ENCODE data around the gene TSC1. TPM values are rescaled to one million over a fixed set of nuclear protein-coding genes. Genes with fewer than 3 reads are reported as not detected.
"Not testable (repeated sequence)": the region's sequence is repeated elsewhere in the genome, so short reads cannot be mapped to it uniquely, and the experiment has no call there.

TSC1 gene
- total RNA-seq, 1 experiment from 2014 or later, result 59.2 TPM

- H3K9ac ChIP-seq (ENCODE audit: low read length), result peak overlapping the region; percentile 28
- H3K9me2 ChIP-seq (replicated peaks; ENCODE audit: insufficient read depth, low read length), result no peaks in the 10 kb centered on the region
- H3K27me3 ChIP-seq (ENCODE audit: low read length), result no peaks in the 10 kb centered on the region
- no peaks in the 10 kb centered on the region for H3K9me3 ChIP-seq (ENCODE audit: low read length)
- no peak overlapping the region for H3K27ac ChIP-seq (ENCODE audit: low read length)
- H3K4me3 ChIP-seq (ENCODE audit: low read length), result peak overlapping the region; percentile 34
- H4K20me1 ChIP-seq (ENCODE audit: insufficient read depth, low read depth, low read length), result no peaks in the 10 kb centered on the region
- H3K4me1 ChIP-seq (ENCODE audit: low read length), result peaks cover 20% of the 10 kb centered on the region
- DNase-seq, result peak; percentile 67
- H3K36me3 ChIP-seq (ENCODE audit: insufficient read depth, low read length), result no peaks in the 10 kb centered on the region
- peak overlapping the region; percentile 33; the same call in 1 of the 2 replicates for H2AFZ ChIP-seq (ENCODE audit: low read length)
- no peaks in the 10 kb centered on the region for H3K79me2 ChIP-seq (ENCODE audit: low read length)
- peak overlapping the region; percentile 64 for H3K4me2 ChIP-seq (ENCODE audit: low read depth, low read length, poor library complexity, severe bottlenecking)
Observed at GRCh38 chr9:132970324-132971062, 26.1 kb upstream of the TSC1 start.

- Histone ChIP-seq H3K27me3 (ENCODE audit: low read length) (no peaks in the 10 kb centered on the region), H3K9me2 (replicated peaks; ENCODE audit: insufficient read depth, low read length) (no peaks in the 10 kb centered on the region), H3K9me3 (ENCODE audit: low read length) (no peaks in the 10 kb centered on the region), H3K36me3 (ENCODE audit: insufficient read depth, low read length) (no peaks in the 10 kb centered on the region), H3K4me1 (ENCODE audit: low read length) (peaks cover 20% of the 10 kb centered on the region), H4K20me1 (ENCODE audit: insufficient read depth, low read depth, low read length) (no peaks in the 10 kb centered on the region), H3K79me2 (ENCODE audit: low read length) (no peaks in the 10 kb centered on the region), H3K9ac (ENCODE audit: low read length) (peak overlapping the region; percentile 28), H3K27ac (ENCODE audit: low read length) (no peak overlapping the region), H2AFZ (ENCODE audit: low read length) (peak overlapping the region; percentile 33; the same call in 1 of the 2 replicates), H3K4me3 (ENCODE audit: low read length) (peak overlapping the region; percentile 34), H3K4me2 (ENCODE audit: low read depth, low read length, poor library complexity, severe bottlenecking) (peak overlapping the region; percentile 64)
- DNase-seq, result peak; percentile 58
Observed at GRCh38 chr9:132969783-132970182, 25.4 kb upstream of the TSC1 start.

GRCh38 chr9:132967908-132968307, 23.5 kb upstream of the TSC1 start:
- H3K4me1 ChIP-seq (ENCODE audit: low read length), result peaks cover 20% of the 10 kb centered on the region
- H3K36me3 ChIP-seq (ENCODE audit: insufficient read depth, low read length); H4K20me1 ChIP-seq (ENCODE audit: insufficient read depth, low read depth, low read length); H3K4me2 ChIP-seq (ENCODE audit: low read depth, low read length, poor library complexity, severe bottlenecking); DNase-seq; H3K4me3 ChIP-seq (ENCODE audit: low read length); H2AFZ ChIP-seq (ENCODE audit: low read length); H3K9me3 ChIP-seq (ENCODE audit: low read length); H3K27me3 ChIP-seq (ENCODE audit: low read length); H3K79me2 ChIP-seq (ENCODE audit: low read length); H3K27ac ChIP-seq (ENCODE audit: low read length); H3K9me2 ChIP-seq (replicated peaks; ENCODE audit: insufficient read depth, low read length); H3K9ac ChIP-seq (ENCODE audit: low read length): not testable (repeated sequence)

- Histone ChIP-seq H3K9ac (ENCODE audit: low read length) (no peak overlapping the region), H3K4me3 (ENCODE audit: low read length) (no peak overlapping the region), H3K4me2 (ENCODE audit: low read depth, low read length, poor library complexity, severe bottlenecking) (no peak overlapping the region), H3K27ac (ENCODE audit: low read length) (no peak overlapping the region), H3K9me2 (replicated peaks; ENCODE audit: insufficient read depth, low read length) (no peaks in the 10 kb centered on the region), H3K27me3 (ENCODE audit: low read length) (no peaks in the 10 kb centered on the region), H2AFZ (ENCODE audit: low read length) (no peak overlapping the region), H3K36me3 (ENCODE audit: insufficient read depth, low read length) (no peaks in the 10 kb centered on the region), H3K79me2 (ENCODE audit: low read length) (no peaks in the 10 kb centered on the region), H4K20me1 (ENCODE audit: insufficient read depth, low read depth, low read length) (no peaks in the 10 kb centered on the region), H3K4me1 (ENCODE audit: low read length) (peaks cover 12% of the 10 kb centered on the region), H3K9me3 (ENCODE audit: low read length) (no peaks in the 10 kb centered on the region)
- DNase-seq, result no peak
Observed at GRCh38 chr9:132965478-132965877, 21.1 kb upstream of the TSC1 start.

GRCh38 chr9:132961002-132961401, 16.6 kb upstream of the TSC1 start:
- no peaks in the 10 kb centered on the region for H3K27me3 ChIP-seq (ENCODE audit: low read length)
- H3K9me2 ChIP-seq (replicated peaks; ENCODE audit: insufficient read depth, low read length), result no peaks in the 10 kb centered on the region
- no peak overlapping the region for H3K4me3 ChIP-seq (ENCODE audit: low read length)
- no peaks in the 10 kb centered on the region for H3K4me1 ChIP-seq (ENCODE audit: low read length)
- H3K4me2 ChIP-seq (ENCODE audit: low read depth, low read length, poor library complexity, severe bottlenecking), result no peak overlapping the region
- H3K27ac ChIP-seq (ENCODE audit: low read length), result no peak overlapping the region
- no peaks in the 10 kb centered on the region for H3K36me3 ChIP-seq (ENCODE audit: insufficient read depth, low read length)
- no peak overlapping the region for H3K9ac ChIP-seq (ENCODE audit: low read length)
- no peaks in the 10 kb centered on the region for H3K79me2 ChIP-seq (ENCODE audit: low read length)
- no peak overlapping the region for H2AFZ ChIP-seq (ENCODE audit: low read length)
- H3K9me3 ChIP-seq (ENCODE audit: low read length), result no peaks in the 10 kb centered on the region
- no peak for DNase-seq
- no peaks in the 10 kb centered on the region for H4K20me1 ChIP-seq (ENCODE audit: insufficient read depth, low read depth, low read length)

GRCh38 chr9:132957805-132958204, 13.4 kb upstream of the TSC1 start:
- Histone ChIP-seq H3K27me3 (ENCODE audit: low read length) (no peaks in the 10 kb centered on the region), H2AFZ (ENCODE audit: low read length) (no peak overlapping the region), H3K9ac (ENCODE audit: low read length) (no peak overlapping the region), H3K4me3 (ENCODE audit: low read length) (no peak overlapping the region), H3K27ac (ENCODE audit: low read length) (no peak overlapping the region), H3K4me1 (ENCODE audit: low read length) (no peaks in the 10 kb centered on the region), H3K9me3 (ENCODE audit: low read length) (peaks cover 3% of the 10 kb centered on the region; the same call in 1 of the 2 replicates), H3K4me2 (ENCODE audit: low read depth, low read length, poor library complexity, severe bottlenecking) (no peak overlapping the region), H3K79me2 (ENCODE audit: low read length) (no peaks in the 10 kb centered on the region), H3K9me2 (replicated peaks; ENCODE audit: insufficient read depth, low read length) (no peaks in the 10 kb centered on the region), H3K36me3 (ENCODE audit: insufficient read depth, low read length) (no peaks in the 10 kb centered on the region), H4K20me1 (ENCODE audit: insufficient read depth, low read depth, low read length) (no peaks in the 10 kb centered on the region)
- DNase-seq, result no peak

- no peak for DNase-seq
- H3K27me3 ChIP-seq (ENCODE audit: low read length), result no peaks in the 10 kb centered on the region
- H4K20me1 ChIP-seq (ENCODE audit: insufficient read depth, low read depth, low read length), result no peaks in the 10 kb centered on the region
- H3K4me2 ChIP-seq (ENCODE audit: low read depth, low read length, poor library complexity, severe bottlenecking), result no peak overlapping the region
- H3K9ac ChIP-seq (ENCODE audit: low read length), result no peak overlapping the region
- no peak overlapping the region for H2AFZ ChIP-seq (ENCODE audit: low read length)
- no peaks in the 10 kb centered on the region for H3K36me3 ChIP-seq (ENCODE audit: insufficient read depth, low read length)
- H3K27ac ChIP-seq (ENCODE audit: low read length), result no peak overlapping the region
- no peaks in the 10 kb centered on the region for H3K4me1 ChIP-seq (ENCODE audit: low read length)
- H3K79me2 ChIP-seq (ENCODE audit: low read length), result no peaks in the 10 kb centered on the region
- H3K9me2 ChIP-seq (replicated peaks; ENCODE audit: insufficient read depth, low read length), result no peaks in the 10 kb centered on the region
- H3K9me3 ChIP-seq (ENCODE audit: low read length), result peaks cover 3% of the 10 kb centered on the region; the same call in 1 of the 2 replicates
- H3K4me3 ChIP-seq (ENCODE audit: low read length), result no peak overlapping the region
Observed at GRCh38 chr9:132955768-132956167, 11.4 kb upstream of the TSC1 start.

- Histone ChIP-seq H2AFZ (ENCODE audit: low read length) (no peak overlapping the region), H3K4me2 (ENCODE audit: low read depth, low read length, poor library complexity, severe bottlenecking) (no peak overlapping the region), H4K20me1 (ENCODE audit: insufficient read depth, low read depth, low read length) (no peaks in the 10 kb centered on the region), H3K27me3 (ENCODE audit: low read length) (no peaks in the 10 kb centered on the region), H3K79me2 (ENCODE audit: low read length) (no peaks in the 10 kb centered on the region), H3K4me1 (ENCODE audit: low read length) (no peaks in the 10 kb centered on the region), H3K36me3 (ENCODE audit: insufficient read depth, low read length) (no peaks in the 10 kb centered on the region), H3K4me3 (ENCODE audit: low read length) (no peak overlapping the region), H3K9me3 (ENCODE audit: low read length) (peaks cover 3% of the 10 kb centered on the region; the same call in 1 of the 2 replicates), H3K9ac (ENCODE audit: low read length) (no peak overlapping the region), H3K9me2 (replicated peaks; ENCODE audit: insufficient read depth, low read length) (no peaks in the 10 kb centered on the region), H3K27ac (ENCODE audit: low read length) (no peak overlapping the region)
- DNase-seq, result no peak
Observed at GRCh38 chr9:132955123-132955522, 10.7 kb upstream of the TSC1 start.

Measured in Karpas-422 (cell line).